Right atrium auricular region (tissue), 2 donors: ENCODE data around the gene CCT7. TPM values are rescaled to one million over a fixed set of nuclear protein-coding genes. Genes with fewer than 3 reads are reported as not detected.

Experiments
- DNase-seq: peaks from one replicate; pipeline ENCODE4 v3.0.0-alpha.2; 2019; ENCODE audit warnings: low spot score
- H3K27ac ChIP-seq, 2 donors: fragments of 200-600 bp; sonication (generic); 1 replicate in 1 of 2; 2 replicates in 1 of 2; pipeline ENCODE4 v1.5.1; 2016 to 2019
- H3K27me3 ChIP-seq, 2 donors: fragments of 200-600 bp; sonication (generic); one replicate each; pipeline versions ENCODE4 v1.5.1 to v1.6.0; 2017 to 2019
- H3K36me3 ChIP-seq: fragments of 200-600 bp; sonication (generic); one replicate; pipeline ENCODE4 v1.5.1; 2016
- H3K4me1 ChIP-seq, 2 donors: fragments of 200-600 bp; sonication (generic); one replicate each; pipeline versions ENCODE4 v1.5.1 to v1.6.0; 2017 to 2019
- H3K4me3 ChIP-seq, 2 donors: fragments of 200-600 bp; sonication (generic); 1 replicate in 1 of 2; 2 replicates in 1 of 2; pipeline ENCODE4 v1.5.1; 2017 to 2019; ENCODE audit warnings: mild to moderate bottlenecking in 1 of 2, moderate library complexity in 1 of 2
- H3K9me3 ChIP-seq, 2 donors: fragments of 200-600 bp; sonication (generic); one replicate each; pipeline ENCODE4 v1.5.1; 2019
- total RNA-seq, 2 donors: library from RNA; depleted of rRNA; stranded (reverse); fragments of >200 nt; gene quantifications; one replicate each; pipeline ENCODE4 v1.1.0, GENCODE V29; 2016
- TF ChIP-seq, protein P1 (sequence below), 2 donors: fragments of 200-600 bp; sonication (generic); IDR thresholded peaks; one replicate each; pipeline ENCODE4 v1.5.1; 2019; ENCODE audit warnings: antibody characterized with exemption in 2 of 2

Gene CCT7
- total RNA-seq, 2 donors from 2014 or later = 154 to 191 TPM

- no peak for DNase-seq
- TF ChIP-seq, protein P1, sequence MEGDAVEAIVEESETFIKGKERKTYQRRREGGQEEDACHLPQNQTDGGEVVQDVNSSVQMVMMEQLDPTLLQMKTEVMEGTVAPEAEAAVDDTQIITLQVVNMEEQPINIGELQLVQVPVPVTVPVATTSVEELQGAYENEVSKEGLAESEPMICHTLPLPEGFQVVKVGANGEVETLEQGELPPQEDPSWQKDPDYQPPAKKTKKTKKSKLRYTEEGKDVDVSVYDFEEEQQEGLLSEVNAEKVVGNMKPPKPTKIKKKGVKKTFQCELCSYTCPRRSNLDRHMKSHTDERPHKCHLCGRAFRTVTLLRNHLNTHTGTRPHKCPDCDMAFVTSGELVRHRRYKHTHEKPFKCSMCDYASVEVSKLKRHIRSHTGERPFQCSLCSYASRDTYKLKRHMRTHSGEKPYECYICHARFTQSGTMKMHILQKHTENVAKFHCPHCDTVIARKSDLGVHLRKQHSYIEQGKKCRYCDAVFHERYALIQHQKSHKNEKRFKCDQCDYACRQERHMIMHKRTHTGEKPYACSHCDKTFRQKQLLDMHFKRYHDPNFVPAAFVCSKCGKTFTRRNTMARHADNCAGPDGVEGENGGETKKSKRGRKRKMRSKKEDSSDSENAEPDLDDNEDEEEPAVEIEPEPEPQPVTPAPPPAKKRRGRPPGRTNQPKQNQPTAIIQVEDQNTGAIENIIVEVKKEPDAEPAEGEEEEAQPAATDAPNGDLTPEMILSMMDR (IDR thresholded peaks at IDR 0.05) = no peak
- Histone ChIP-seq H3K27me3 (no peaks in the 10 kb centered on the region), H3K4me1 (peaks cover 0 to 21% of the 10 kb centered on the region in 2 donors), H3K36me3 (no peaks in the 10 kb centered on the region), H3K4me3 (peak within 1 kb of the TSS; percentile 42 to 67), H3K27ac (peak within 1 kb of the TSS in 1 of 2 donors; percentile 3), H3K9me3 (no peaks in the 10 kb centered on the region)
Measured at GRCh38 chr2:73284296-73285158, 50.4 kb downstream of the CCT7 start, which contains the start of gene FBXO41. Gene FBXO41 (minus strand): TSS chr2:73284478. CDS start chr2:73269630, 14,848 bp downstream.

- H3K4me1 ChIP-seq = peaks cover 0 to 21% of the 10 kb centered on the region in 2 donors
- TF ChIP-seq, protein P1 (IDR thresholded peaks at IDR 0.05) = no peak
- H3K27me3 ChIP-seq = no peaks in the 10 kb centered on the region
- H3K9me3 ChIP-seq = no peaks in the 10 kb centered on the region
- H3K4me3 ChIP-seq = no peak overlapping the region
- no peaks in the 10 kb centered on the region for H3K36me3 ChIP-seq
- no peak for DNase-seq
- no peak overlapping the region for H3K27ac ChIP-seq
Measured at GRCh38 chr2:73285159-73285739, 51.1 kb downstream of the CCT7 start.

GRCh38 chr2:73286134-73286655 lies 52.1 kb downstream of the CCT7 start:
- TF ChIP-seq, protein P1 (IDR thresholded peaks at IDR 0.05) = no peak
- H3K27me3 ChIP-seq = no peaks in the 10 kb centered on the region
- no peak overlapping the region for H3K27ac ChIP-seq
- no peak overlapping the region for H3K4me3 ChIP-seq
- H3K9me3 ChIP-seq = no peaks in the 10 kb centered on the region
- H3K36me3 ChIP-seq = no peaks in the 10 kb centered on the region
- peaks cover 0 to 25% of the 10 kb centered on the region in 2 donors for H3K4me1 ChIP-seq
- DNase-seq = no peak

- Histone ChIP-seq H3K4me3 (no peak overlapping the region), H3K27ac (no peak overlapping the region), H3K4me1 (peaks cover 0 to 39% of the 10 kb centered on the region in 2 donors), H3K27me3 (peaks cover 6 to 28% of the 10 kb centered on the region in 2 donors), H3K36me3 (no peaks in the 10 kb centered on the region), H3K9me3 (peaks cover 0 to 3% of the 10 kb centered on the region in 2 donors)
- TF ChIP-seq, protein P1 (IDR thresholded peaks at IDR 0.05) = no peak
- no peak for DNase-seq
Measured at GRCh38 chr2:73289304-73289703, 55.2 kb downstream of the CCT7 start.

GRCh38 chr2:73290049-73290839 lies 56.1 kb downstream of the CCT7 start:
- no peak overlapping the region for H3K27ac ChIP-seq
- H3K9me3 ChIP-seq = peaks cover 0 to 6% of the 10 kb centered on the region in 2 donors
- no peak overlapping the region for H3K4me3 ChIP-seq
- no peaks in the 10 kb centered on the region for H3K36me3 ChIP-seq
- peaks cover 0 to 30% of the 10 kb centered on the region in 2 donors for H3K4me1 ChIP-seq
- TF ChIP-seq, protein P1 (IDR thresholded peaks at IDR 0.05) = peak in 1 of 2 donors; percentile 40
- no peak for DNase-seq
- peaks cover 11 to 28% of the 10 kb centered on the region in 2 donors for H3K27me3 ChIP-seq
